WTC11 (cell line): ENCODE measurements around the gene ACOX2.

Source experiments
- E2F4 ChIP-seq: sonication (generic); formaldehyde crosslinking; IDR thresholded peaks from 2 replicates; pipeline ENCODE4 v1.8.1; 2022; ENCODE audit warnings: low read depth, mild to moderate bottlenecking, moderate library complexity, missing genetic modification reagents, borderline replicate concordance
- ESRRA ChIP-seq: sonication (generic); formaldehyde crosslinking; IDR thresholded peaks from 2 replicates; pipeline ENCODE4 v1.8.1; 2022; ENCODE audit warnings: mild to moderate bottlenecking, missing genetic modification reagents, borderline replicate concordance
- NR2C2 ChIP-seq: sonication (generic); formaldehyde crosslinking; IDR thresholded peaks from 2 replicates; pipeline ENCODE4 v1.8.0; 2022; ENCODE audit warnings: mild to moderate bottlenecking, missing genetic modification reagents
- SP1 ChIP-seq: sonication (generic); formaldehyde crosslinking; conservative IDR thresholded peaks from 2 replicates; pipeline ENCODE4 v1.8.1; 2022; ENCODE audit warnings: missing genetic modification reagents
- TCF7 ChIP-seq: sonication (generic); formaldehyde crosslinking; IDR thresholded peaks from 2 replicates; pipeline ENCODE4 v1.8.0; 2022; ENCODE audit warnings: mild to moderate bottlenecking, low read depth, missing genetic modification reagents, moderate library complexity
- TF ChIP-seq, protein P1 (sequence below): fragments of 200-600 bp; IDR thresholded peaks from 2 replicates; pipeline ENCODE4 v1.8.0; 2022; ENCODE audit warnings: antibody characterized with exemption
- TF ChIP-seq, protein P2 (sequence below): sonication (generic); formaldehyde crosslinking; conservative IDR thresholded peaks from 2 replicates; pipeline ENCODE4 v1.8.1; 2023; ENCODE audit warnings: mild to moderate bottlenecking, low read depth, missing genetic modification reagents, moderate library complexity
- TF ChIP-seq, protein P3 (sequence below): sonication (generic); formaldehyde crosslinking; IDR thresholded peaks from 2 replicates; pipeline ENCODE4 v1.8.1; 2023; ENCODE audit warnings: mild to moderate bottlenecking, missing genetic modification reagents, moderate library complexity

- TF ChIP-seq, protein P1, sequence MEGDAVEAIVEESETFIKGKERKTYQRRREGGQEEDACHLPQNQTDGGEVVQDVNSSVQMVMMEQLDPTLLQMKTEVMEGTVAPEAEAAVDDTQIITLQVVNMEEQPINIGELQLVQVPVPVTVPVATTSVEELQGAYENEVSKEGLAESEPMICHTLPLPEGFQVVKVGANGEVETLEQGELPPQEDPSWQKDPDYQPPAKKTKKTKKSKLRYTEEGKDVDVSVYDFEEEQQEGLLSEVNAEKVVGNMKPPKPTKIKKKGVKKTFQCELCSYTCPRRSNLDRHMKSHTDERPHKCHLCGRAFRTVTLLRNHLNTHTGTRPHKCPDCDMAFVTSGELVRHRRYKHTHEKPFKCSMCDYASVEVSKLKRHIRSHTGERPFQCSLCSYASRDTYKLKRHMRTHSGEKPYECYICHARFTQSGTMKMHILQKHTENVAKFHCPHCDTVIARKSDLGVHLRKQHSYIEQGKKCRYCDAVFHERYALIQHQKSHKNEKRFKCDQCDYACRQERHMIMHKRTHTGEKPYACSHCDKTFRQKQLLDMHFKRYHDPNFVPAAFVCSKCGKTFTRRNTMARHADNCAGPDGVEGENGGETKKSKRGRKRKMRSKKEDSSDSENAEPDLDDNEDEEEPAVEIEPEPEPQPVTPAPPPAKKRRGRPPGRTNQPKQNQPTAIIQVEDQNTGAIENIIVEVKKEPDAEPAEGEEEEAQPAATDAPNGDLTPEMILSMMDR = no peak
- TF ChIP-seq, protein P2, sequence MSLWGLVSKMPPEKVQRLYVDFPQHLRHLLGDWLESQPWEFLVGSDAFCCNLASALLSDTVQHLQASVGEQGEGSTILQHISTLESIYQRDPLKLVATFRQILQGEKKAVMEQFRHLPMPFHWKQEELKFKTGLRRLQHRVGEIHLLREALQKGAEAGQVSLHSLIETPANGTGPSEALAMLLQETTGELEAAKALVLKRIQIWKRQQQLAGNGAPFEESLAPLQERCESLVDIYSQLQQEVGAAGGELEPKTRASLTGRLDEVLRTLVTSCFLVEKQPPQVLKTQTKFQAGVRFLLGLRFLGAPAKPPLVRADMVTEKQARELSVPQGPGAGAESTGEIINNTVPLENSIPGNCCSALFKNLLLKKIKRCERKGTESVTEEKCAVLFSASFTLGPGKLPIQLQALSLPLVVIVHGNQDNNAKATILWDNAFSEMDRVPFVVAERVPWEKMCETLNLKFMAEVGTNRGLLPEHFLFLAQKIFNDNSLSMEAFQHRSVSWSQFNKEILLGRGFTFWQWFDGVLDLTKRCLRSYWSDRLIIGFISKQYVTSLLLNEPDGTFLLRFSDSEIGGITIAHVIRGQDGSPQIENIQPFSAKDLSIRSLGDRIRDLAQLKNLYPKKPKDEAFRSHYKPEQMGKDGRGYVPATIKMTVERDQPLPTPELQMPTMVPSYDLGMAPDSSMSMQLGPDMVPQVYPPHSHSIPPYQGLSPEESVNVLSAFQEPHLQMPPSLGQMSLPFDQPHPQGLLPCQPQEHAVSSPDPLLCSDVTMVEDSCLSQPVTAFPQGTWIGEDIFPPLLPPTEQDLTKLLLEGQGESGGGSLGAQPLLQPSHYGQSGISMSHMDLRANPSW (CRISPR knock-in tag) = no peak
- TF ChIP-seq, protein P3, sequence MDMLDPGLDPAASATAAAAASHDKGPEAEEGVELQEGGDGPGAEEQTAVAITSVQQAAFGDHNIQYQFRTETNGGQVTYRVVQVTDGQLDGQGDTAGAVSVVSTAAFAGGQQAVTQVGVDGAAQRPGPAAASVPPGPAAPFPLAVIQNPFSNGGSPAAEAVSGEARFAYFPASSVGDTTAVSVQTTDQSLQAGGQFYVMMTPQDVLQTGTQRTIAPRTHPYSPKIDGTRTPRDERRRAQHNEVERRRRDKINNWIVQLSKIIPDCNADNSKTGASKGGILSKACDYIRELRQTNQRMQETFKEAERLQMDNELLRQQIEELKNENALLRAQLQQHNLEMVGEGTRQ (CRISPR knock-in tag) = no peak
- TF ChIP-seq SP1 (CRISPR knock-in tag) (no peak), TCF7 (CRISPR knock-in tag) (no peak), NR2C2 (CRISPR knock-in tag) (no peak), E2F4 (no peak), ESRRA (CRISPR knock-in tag) (no peak)
Measured at GRCh38 chr3:58508437-58508836, 28.6 kb downstream of the ACOX2 start.
